GM21529 (cell line): ENCODE data around the gene NTNG1.

Source experiments
- ATAC-seq: cut with Tn5 transposase; IDR thresholded peaks from one replicate; pipeline ENCODE4 v1.9.1; 2021; ENCODE audit not compliant: unreplicated experiment

The NTNG1 gene

DNA sequence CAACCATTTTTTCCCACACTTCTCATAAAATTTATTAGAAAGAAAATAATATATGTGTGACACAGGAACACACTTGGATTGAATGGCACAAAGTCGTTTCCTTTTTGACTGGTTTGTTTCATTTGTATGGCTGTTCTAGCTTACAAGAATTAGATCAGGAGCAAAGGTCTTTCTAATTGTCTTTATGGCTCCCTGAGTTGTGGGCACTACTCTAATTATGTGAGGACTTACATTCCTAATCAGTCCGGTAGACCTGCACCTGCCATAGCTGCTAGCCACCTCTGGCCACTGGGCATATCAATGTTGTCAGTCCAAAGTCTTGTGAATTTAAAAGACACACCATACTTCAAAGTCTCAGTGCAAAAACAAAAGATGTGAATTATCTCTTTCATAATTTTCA is 346.7 kb downstream of the NTNG1 start:
- ATAC-seq = no peak

DNA sequence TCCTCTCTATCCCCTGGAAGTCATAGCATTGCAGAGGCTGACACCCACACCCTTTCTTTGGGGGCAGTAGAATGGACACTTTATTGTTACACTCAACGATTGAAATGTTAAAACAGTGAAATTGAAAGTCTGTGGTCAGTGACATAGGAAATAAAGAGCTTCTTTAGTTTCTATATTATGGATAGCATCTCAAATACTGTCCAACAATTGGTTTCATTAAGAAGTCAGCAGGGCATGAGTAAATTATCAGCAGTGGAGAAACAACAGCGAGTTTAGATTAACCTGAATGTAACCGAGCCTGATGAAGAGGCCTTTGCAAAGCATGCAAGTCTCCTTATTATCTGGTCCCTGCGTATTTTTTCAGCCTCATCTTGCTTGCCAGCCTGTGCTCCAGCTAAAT is 350.7 kb downstream of the NTNG1 start:
- no peak for ATAC-seq

GRCh38 chr1:107493111-107493716 is 352.4 kb downstream of the NTNG1 start:
- ATAC-seq = no peak

DNA sequence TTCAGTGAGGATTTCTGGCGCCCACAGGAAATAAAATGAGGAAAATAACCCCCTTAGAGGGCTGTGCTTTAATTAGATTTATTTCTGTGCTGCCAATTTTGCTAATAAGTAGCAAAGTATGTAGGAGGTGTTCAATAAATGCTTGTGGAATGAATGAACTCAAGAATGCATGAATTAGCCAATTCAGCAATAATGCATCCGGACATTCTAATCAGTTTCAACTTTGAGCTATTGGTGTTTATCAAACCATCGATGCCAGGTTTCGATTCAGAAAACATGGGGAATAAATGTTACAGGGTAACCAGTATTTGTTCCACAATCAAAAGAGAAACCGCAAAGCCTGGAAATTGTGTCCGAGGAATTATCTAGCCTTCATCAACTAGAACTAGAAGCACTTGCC is 353.2 kb downstream of the NTNG1 start:
- ATAC-seq = no peak

- no peak for ATAC-seq
Measured at GRCh38 chr1:107496002-107496401, 355.2 kb downstream of the NTNG1 start.

- peak; percentile 97 for ATAC-seq
Measured at GRCh38 chr1:107499139-107499744, 358.4 kb downstream of the NTNG1 start.

- no peak for ATAC-seq
Measured at GRCh38 chr1:107501081-107501605, 360.3 kb downstream of the NTNG1 start.

- no peak for ATAC-seq
Measured at GRCh38 chr1:107510347-107510746, 369.5 kb downstream of the NTNG1 start.

DNA sequence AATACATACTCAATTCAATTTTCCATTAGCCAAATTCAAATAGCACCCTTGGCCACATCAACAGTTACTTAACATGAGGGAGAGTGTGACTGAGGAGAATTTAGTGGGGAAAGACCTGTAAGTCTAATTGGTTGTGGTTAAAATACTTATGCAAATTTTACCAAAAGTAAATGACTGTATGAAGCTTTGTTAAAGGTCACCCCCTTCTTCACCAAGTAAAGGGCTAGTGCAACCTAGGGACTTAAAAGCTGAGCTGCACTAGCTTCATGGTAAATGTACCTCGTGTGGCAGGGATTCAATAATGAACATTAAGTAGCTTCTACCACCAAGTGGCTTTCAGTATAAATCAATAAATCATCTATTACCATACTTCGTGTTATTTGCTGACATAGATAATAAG is 372.0 kb downstream of the NTNG1 start:
- no peak for ATAC-seq

- no peak for ATAC-seq
Measured at GRCh38 chr1:107514841-107515240, 374.0 kb downstream of the NTNG1 start.

- ATAC-seq = peak; percentile 49
Measured at GRCh38 chr1:107515702-107516101, 374.9 kb downstream of the NTNG1 start.

DNA sequence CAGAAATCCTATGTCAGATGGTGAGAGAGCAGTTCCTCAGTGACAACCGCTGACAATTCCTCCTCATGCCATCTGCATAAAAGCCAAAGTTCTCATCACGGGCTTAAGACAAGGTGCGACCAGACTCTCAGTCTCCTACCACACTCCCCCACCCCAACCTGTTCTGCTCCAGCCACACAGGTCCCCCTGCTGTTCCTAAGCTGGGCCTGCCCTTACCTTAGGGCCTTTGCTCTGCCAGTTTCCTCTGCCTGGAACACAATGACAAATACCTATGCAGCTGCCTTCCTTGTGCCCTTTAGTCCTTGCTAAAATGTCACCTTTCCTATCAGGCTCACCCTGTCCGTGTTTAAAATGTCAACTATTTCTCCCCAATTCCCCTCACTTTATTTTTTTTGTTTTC is 382.2 kb downstream of the NTNG1 start:
- ATAC-seq = no peak

GRCh38 chr1:107523736-107524135 is 382.9 kb downstream of the NTNG1 start:
- ATAC-seq = no peak

GRCh38 chr1:107524301-107524700 is 383.5 kb downstream of the NTNG1 start:
- no peak for ATAC-seq

DNA sequence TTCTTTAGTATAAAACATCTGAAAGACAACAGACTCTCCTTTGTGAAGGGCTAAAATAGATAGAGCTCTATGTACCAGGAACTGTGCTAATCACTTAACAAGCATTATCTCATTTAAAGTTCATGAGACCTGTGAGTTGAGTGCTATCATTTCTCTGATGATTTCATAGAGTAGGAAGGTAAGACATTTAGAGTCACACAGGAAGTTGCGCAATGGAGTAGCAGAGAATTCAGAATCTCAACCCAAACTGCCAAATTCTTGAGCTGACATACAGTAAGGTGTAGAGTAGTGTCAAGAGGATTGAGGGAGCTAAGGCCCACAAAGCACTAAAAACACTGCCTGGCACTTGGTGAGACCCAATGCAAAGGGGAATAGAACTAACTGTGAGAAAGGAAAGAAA is 384.3 kb downstream of the NTNG1 start:
- no peak for ATAC-seq

- ATAC-seq = no peak
Measured at GRCh38 chr1:107525961-107526360, 385.1 kb downstream of the NTNG1 start.

GRCh38 chr1:107526524-107527198 is 385.8 kb downstream of the NTNG1 start:
- no peak for ATAC-seq

- peak; percentile 96 for ATAC-seq
Measured at GRCh38 chr1:107529511-107530149, 388.8 kb downstream of the NTNG1 start.

GRCh38 chr1:107530543-107530942 is 389.7 kb downstream of the NTNG1 start:
- no peak for ATAC-seq

DNA sequence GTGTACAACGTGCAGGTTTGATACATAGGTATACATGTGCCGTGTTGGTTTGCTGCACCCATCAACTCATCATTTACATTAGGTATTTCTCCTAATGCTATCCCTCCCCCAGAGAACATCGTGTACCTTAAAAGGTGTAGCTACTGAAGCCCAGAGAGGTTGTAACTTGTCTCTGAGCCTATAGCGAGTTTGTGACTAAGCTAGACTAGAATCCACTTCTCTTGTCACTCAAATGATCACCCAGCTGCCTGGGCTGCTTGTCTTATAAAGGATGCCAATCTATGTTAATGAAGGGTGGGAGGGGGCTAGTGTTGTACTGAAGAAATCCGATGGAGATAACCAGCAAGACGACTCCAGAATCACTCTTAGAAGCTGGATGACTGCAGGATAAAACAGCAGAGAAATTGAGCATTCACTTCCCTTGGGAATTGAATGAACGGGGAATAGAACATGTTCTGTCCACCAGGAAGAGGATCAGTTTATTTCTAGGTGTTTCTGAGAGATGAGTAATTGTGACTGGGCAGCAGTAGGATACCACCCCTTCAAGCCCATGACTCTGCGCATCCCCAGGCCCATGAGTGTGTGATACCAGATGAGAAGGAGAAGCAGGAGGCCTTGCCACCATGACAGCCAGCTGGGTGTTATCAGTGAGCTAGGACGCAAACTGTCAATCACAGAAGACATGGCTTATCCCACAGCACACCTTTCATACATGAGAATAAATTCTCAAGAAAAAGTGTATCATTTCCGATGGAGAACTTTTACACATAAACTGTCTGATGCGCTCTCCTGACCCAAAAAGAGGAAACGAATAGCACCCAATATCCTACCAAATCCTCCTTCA is 390.4 kb downstream of the NTNG1 start:
- no peak for ATAC-seq

- ATAC-seq = no peak
Measured at GRCh38 chr1:107532318-107532717, 391.5 kb downstream of the NTNG1 start.
